Endothelial cell of umbilical vein (primary cell): ENCODE measurements around the gene TSHZ3.

ENCODE experiments used
- EZH2 ChIP-seq: IDR thresholded peaks from 2 replicates; pipeline ENCODE4 v1.6.1; 2012; ENCODE audit warnings: borderline replicate concordance, low read depth, mild to moderate bottlenecking, moderate library complexity, low read length, inconsistent platforms; ENCODE audit not compliant: severe bottlenecking
- FOS ChIP-seq: IDR thresholded peaks from 2 replicates; pipeline ENCODE4 v1.6.1; 2011; ENCODE audit warnings: mild to moderate bottlenecking, low read length, moderate library complexity, borderline replicate concordance; ENCODE audit not compliant: insufficient read depth
- POLR2A ChIP-seq: IDR thresholded peaks from 2 replicates; pipeline ENCODE4 v1.6.1; 2012; ENCODE audit warnings: low read depth, mild to moderate bottlenecking, control low read depth, low read length
- POLR2AphosphoS5 ChIP-seq: IDR thresholded peaks from 2 replicates; pipeline ENCODE4 v1.6.1; 2012; ENCODE audit warnings: low read depth, mild to moderate bottlenecking, control low read depth, low read length, moderate library complexity; ENCODE audit not compliant: insufficient read depth
- TF ChIP-seq, protein P1 (sequence below), 2 donors: IDR thresholded peaks; 1 replicate in 1 of 2; 2 replicates in 1 of 2; pipeline ENCODE4 v1.5.1; 2011; ENCODE audit warnings: low read length in 2 of 2, mild to moderate bottlenecking in 2 of 2, moderate library complexity in 2 of 2, control low read depth in 1 of 2, inconsistent platforms in 1 of 2, low read depth in 1 of 2; ENCODE audit not compliant: insufficient read depth in 1 of 2; ENCODE audit errors: extremely low read depth in 1 of 2

DNA sequence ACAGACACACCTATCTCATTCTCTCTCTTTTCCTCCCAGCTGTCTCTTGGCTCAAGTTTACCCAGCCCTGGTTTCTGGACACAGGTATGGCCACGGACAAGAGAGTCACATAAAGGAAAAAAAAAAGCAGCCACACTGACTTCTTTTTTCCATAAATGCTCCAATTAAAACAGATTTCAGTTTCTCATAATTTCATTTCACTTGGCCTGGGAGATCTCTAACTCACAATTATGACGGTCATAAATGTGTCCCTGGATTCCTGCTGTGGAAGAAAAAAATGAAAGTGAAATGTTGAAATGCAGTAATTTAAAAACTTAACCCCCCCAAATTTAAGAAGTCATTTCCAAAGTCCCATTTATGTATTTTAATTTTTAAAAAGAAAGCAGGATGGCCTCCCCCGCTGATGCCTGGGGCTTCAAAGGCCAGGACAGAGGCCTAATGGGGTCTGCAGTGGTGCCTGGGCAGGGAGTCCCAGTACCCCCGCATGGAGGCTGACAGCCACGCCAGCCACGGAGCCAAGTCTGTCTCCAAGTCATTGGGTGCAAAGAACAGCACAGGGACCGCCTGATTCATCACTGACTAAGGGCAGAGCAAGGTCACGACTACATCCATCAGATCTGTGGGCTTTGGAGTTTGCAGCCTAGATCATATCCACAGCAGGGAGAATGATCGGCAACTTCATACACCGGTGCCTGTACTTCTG is 79.7 kb downstream of the TSHZ3 start:
- TF ChIP-seq, protein P1, sequence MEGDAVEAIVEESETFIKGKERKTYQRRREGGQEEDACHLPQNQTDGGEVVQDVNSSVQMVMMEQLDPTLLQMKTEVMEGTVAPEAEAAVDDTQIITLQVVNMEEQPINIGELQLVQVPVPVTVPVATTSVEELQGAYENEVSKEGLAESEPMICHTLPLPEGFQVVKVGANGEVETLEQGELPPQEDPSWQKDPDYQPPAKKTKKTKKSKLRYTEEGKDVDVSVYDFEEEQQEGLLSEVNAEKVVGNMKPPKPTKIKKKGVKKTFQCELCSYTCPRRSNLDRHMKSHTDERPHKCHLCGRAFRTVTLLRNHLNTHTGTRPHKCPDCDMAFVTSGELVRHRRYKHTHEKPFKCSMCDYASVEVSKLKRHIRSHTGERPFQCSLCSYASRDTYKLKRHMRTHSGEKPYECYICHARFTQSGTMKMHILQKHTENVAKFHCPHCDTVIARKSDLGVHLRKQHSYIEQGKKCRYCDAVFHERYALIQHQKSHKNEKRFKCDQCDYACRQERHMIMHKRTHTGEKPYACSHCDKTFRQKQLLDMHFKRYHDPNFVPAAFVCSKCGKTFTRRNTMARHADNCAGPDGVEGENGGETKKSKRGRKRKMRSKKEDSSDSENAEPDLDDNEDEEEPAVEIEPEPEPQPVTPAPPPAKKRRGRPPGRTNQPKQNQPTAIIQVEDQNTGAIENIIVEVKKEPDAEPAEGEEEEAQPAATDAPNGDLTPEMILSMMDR (IDR thresholded peaks at IDR 0.05; ENCODE audit: extremely low read depth in 1 of 2, insufficient read depth in 1 of 2, low read depth in 1 of 2, low read length in 2 of 2) = no peak
- TF ChIP-seq POLR2AphosphoS5 (no peak), POLR2A (no peak), EZH2 (no peak), FOS (no peak)
